ENCODE measurements around the gene CDH4. TPM values are rescaled to one million over a fixed set of nuclear protein-coding genes. Genes with fewer than 3 reads are reported as not detected.

CDH4 gene
- total RNA-seq, 2 donors from 2014 or later: 0.07 to 0.94 TPM

- no peak for DNase-seq (ENCODE audit: low spot score)
- Histone ChIP-seq H3K27ac (no peak overlapping the region), H3K4me3 (no peak overlapping the region), H3K36me3 (no peaks in the 10 kb centered on the region), H3K27me3 (no peaks in the 10 kb centered on the region), H3K4me1 (no peaks in the 10 kb centered on the region), H3K9me3 (no peaks in the 10 kb centered on the region)
- TF ChIP-seq CTCF (IDR thresholded peaks at IDR 0.05): no peak
Observed at GRCh38 chr20:61285691-61286090, 33.6 kb downstream of the CDH4 start.

- Histone ChIP-seq H3K4me3 (no peak overlapping the region), H3K4me1 (no peaks in the 10 kb centered on the region), H3K9me3 (no peaks in the 10 kb centered on the region), H3K36me3 (no peaks in the 10 kb centered on the region), H3K27ac (no peak overlapping the region), H3K27me3 (no peaks in the 10 kb centered on the region)
- no peak for TF ChIP-seq CTCF (IDR thresholded peaks at IDR 0.05)
- DNase-seq (ENCODE audit: low spot score): no peak
Observed at GRCh38 chr20:61287583-61288275, 35.7 kb downstream of the CDH4 start.

DNA sequence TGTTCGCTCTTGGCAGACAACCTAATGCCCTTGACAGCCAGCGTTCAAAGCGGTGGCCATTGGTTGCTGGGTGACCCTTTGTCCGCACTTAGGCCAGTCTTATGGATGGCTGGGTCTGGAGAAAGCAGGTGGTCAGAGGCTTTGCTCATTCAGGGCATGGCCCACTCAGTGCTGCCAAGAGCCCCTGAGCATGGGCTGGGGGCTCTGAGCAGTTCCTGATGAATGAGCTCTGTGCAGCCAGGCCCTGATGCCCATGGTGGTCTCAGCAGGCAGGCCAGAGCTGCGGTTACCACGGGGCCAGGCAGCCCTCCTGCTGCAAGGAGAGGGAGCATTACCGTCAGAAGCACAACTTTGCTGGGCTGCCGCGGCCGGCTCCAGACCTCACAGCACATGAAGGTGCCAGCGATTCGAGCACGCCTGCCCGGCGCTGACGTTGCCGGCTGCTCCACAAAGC, 36.3 kb downstream of the CDH4 start:
- no peak overlapping the region for H3K27ac ChIP-seq

GRCh38 chr20:61289166-61289565, 37.1 kb downstream of the CDH4 start:
- H3K4me3 ChIP-seq: no peak overlapping the region
- no peaks in the 10 kb centered on the region for H3K4me1 ChIP-seq
- DNase-seq (ENCODE audit: low spot score): no peak
- no peak overlapping the region for H3K27ac ChIP-seq
- TF ChIP-seq CTCF (IDR thresholded peaks at IDR 0.05): no peak
- no peaks in the 10 kb centered on the region for H3K36me3 ChIP-seq
- no peaks in the 10 kb centered on the region for H3K9me3 ChIP-seq
- H3K27me3 ChIP-seq: no peaks in the 10 kb centered on the region

More for the DNA sequence above, 36.3 kb downstream of the CDH4 start:
- H3K4me3 ChIP-seq: no peak overlapping the region
- H3K36me3 ChIP-seq: no peaks in the 10 kb centered on the region
- no peaks in the 10 kb centered on the region for H3K4me1 ChIP-seq
- no peak for TF ChIP-seq CTCF (IDR thresholded peaks at IDR 0.05)
- no peak for DNase-seq (ENCODE audit: low spot score)
- no peaks in the 10 kb centered on the region for H3K9me3 ChIP-seq
- no peaks in the 10 kb centered on the region for H3K27me3 ChIP-seq

GRCh38 chr20:61290721-61291120, 38.7 kb downstream of the CDH4 start:
- Histone ChIP-seq H3K27ac (no peak overlapping the region), H3K9me3 (no peaks in the 10 kb centered on the region), H3K4me3 (no peak overlapping the region), H3K27me3 (no peaks in the 10 kb centered on the region), H3K36me3 (no peaks in the 10 kb centered on the region), H3K4me1 (no peaks in the 10 kb centered on the region)
- DNase-seq (ENCODE audit: low spot score): no peak
- no peak for TF ChIP-seq CTCF (IDR thresholded peaks at IDR 0.05)
